ENCODE data around the gene RDM1.

GRCh38 chr17:35889818-35890773 is 40.5 kb downstream of the RDM1 start:
- TF ChIP-seq EP300 (IDR thresholded peaks at IDR 0.05) (no peak), POLR2AphosphoS5 (IDR thresholded peaks at IDR 0.05) (no peak), CTCF (IDR thresholded peaks at IDR 0.05) (no peak), POLR2A (IDR thresholded peaks at IDR 0.05) (no peak)

All from suprapubic skin (tissue), 4 donors.